ENCODE results near the gene VPS51.
A peak's percentile ranks its signal among the peaks of the same experiment; 100 is the strongest.

The VPS51 gene

DNA sequence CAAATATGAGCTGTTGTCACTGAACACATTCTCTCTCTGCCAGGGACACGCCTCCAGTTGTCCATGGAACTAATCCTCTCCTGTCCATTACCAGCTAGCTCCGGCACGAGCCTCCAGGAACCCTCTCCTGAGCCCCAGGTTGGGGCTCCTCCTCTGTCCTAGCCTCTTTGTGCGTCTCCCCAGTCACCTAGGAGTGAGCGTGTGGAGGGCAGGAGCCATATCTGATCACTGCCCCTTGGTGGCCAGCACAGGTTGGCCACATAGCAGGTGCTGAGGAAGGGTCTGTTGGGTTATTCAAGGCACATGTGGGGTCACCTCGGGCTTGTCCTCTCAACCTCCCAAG, 35.9 kb downstream of the VPS51 start:
- TF ChIP-seq, protein P1, sequence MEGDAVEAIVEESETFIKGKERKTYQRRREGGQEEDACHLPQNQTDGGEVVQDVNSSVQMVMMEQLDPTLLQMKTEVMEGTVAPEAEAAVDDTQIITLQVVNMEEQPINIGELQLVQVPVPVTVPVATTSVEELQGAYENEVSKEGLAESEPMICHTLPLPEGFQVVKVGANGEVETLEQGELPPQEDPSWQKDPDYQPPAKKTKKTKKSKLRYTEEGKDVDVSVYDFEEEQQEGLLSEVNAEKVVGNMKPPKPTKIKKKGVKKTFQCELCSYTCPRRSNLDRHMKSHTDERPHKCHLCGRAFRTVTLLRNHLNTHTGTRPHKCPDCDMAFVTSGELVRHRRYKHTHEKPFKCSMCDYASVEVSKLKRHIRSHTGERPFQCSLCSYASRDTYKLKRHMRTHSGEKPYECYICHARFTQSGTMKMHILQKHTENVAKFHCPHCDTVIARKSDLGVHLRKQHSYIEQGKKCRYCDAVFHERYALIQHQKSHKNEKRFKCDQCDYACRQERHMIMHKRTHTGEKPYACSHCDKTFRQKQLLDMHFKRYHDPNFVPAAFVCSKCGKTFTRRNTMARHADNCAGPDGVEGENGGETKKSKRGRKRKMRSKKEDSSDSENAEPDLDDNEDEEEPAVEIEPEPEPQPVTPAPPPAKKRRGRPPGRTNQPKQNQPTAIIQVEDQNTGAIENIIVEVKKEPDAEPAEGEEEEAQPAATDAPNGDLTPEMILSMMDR (IDR thresholded peaks at IDR 0.05; ENCODE audit: borderline replicate concordance, insufficient read depth, low read depth, low read length): no peak
- H3K4me3 ChIP-seq (ENCODE audit: low read depth, low read length): peak overlapping the region; percentile 99

DNA sequence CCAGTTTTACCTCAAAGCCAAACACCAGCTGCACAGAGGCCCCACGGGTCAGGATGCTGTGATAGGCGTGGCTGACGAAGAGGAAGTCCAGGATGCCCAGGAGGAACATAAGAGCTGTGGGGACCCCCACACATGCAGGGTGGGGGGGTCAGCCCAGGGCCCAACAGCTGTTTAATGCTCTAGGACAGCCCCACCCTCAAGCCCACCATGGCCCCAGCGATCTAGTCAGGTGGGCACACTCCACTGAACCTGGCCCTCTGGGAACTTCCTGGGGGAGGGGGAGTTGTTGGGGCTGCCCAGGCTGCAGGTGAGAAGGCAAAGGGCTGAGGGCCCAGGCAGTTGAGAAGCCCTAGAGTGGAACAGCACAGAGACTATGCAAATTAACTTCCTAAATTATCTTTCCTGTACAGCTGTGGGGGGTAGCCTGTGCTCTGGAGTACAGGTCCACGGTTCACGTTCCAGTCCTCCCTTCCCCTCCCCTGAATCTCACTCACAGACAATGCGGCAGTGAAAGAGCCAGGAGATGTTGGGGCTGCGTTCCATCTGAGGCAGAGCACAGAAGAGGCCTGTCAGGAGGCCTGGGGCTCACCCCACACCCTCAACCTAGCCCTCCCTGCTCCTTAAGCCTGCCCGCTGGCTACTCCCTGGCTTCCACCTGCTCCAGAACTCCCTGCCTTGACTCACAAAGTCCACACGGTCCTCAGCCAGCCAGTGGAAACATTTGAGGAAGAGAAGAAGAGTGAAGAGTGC, 36.4 kb downstream of the VPS51 start:
- peak overlapping the region; percentile 99 for H3K4me3 ChIP-seq (ENCODE audit: low read depth, low read length)
- TF ChIP-seq, protein P1 (IDR thresholded peaks at IDR 0.05; ENCODE audit: borderline replicate concordance, insufficient read depth, low read depth, low read length): no peak

DNA sequence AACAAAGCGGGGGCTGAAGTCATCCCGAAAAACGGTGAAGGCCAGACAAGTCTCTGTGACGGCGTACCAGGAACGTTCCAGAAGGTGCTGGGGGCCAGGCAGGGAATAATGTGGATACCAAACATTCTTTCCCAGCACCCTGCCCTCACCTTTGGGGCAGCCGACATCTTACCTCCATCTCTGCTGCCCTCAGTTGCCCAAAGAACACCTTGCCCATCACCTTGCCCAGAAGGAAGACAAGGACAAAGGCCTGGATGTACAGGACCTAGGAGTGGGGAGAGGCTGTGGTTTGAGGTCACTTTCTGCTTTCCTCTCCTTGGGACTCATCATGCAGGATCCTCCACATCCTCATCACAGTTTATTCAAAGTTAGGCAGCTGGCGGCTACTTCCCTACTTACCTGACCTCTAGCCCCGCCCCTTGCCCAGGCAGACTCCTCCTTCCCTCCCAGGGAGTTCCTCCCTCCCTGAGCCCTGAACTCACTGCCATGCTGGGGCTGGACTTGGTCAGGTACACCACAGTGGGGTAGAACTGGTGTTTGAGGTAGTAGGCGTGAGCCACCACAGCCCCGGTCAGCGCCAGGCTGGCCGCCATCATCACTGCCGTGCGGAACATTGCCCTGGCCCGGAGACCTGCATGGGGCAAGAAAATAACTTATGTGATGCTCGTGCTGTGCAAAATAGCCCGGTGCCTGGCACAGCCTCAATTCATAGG, 37.1 kb downstream of the VPS51 start:
- TF ChIP-seq, protein P1 (IDR thresholded peaks at IDR 0.05; ENCODE audit: borderline replicate concordance, insufficient read depth, low read depth, low read length): no peak
- H3K4me3 ChIP-seq (ENCODE audit: low read depth, low read length): peak overlapping the region; percentile 99

- peak overlapping the region; percentile 99 for H3K4me3 ChIP-seq (ENCODE audit: low read depth, low read length)
- TF ChIP-seq, protein P1 (IDR thresholded peaks at IDR 0.05; ENCODE audit: borderline replicate concordance, insufficient read depth, low read depth, low read length): no peak
Observed at GRCh38 chr11:65133724-65134123, 37.7 kb downstream of the VPS51 start.

DNA sequence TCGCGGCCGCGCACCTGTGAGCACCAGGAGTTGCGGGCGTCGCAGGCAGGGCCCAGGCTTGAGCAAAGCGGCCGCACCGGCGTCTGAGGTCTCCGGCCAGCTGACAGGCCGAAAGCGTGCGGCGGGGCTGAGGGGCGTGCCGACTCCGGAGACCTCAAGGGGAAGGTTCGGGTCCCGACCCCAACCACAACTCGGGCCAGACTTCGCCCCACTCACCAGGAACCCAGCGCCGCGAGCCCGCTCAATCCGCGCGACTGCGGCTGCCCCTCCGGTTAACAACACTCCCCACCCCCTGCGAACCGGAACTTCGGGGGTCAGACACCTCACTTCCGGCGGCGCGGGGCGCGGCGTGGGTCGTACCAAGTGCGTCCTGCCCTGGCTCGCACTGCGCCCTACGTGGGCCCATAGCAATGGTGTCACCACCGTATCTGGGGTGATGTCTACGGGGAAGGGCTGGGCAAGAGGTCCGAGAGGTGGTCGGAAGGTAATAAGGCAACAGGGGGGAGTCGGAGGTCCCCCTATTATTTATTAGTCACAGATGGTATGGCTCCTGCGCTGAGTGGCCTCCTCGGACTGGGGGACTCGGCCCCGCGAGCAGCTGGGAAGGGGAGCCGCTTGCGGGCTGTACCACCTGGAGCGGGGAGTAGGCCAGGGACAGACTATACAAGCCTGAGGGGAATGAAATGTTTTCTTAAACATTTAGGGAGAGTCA, 38.4 kb downstream of the VPS51 start, which contains the start of gene SYVN1:
Gene SYVN1 (minus strand): TSS at position 280 of the 712 bp plus-strand sequence. CDS start 918 bp downstream, outside the sequence.
- H3K4me3 ChIP-seq (ENCODE audit: low read depth, low read length): peak within 1 kb of the TSS; percentile 99
- TF ChIP-seq, protein P1 (IDR thresholded peaks at IDR 0.05; ENCODE audit: borderline replicate concordance, insufficient read depth, low read depth, low read length): no peak

GRCh38 chr11:65134952-65135632, 39.1 kb downstream of the VPS51 start:
- peak overlapping the region; percentile 99 for H3K4me3 ChIP-seq (ENCODE audit: low read depth, low read length)
- TF ChIP-seq, protein P1 (IDR thresholded peaks at IDR 0.05; ENCODE audit: borderline replicate concordance, insufficient read depth, low read depth, low read length): no peak

Data from GM12875 (cell line).